IMR-90 (cell line): ENCODE measurements around the gene ATP4A. TPM values are rescaled to one million over a fixed set of nuclear protein-coding genes. Genes with fewer than 3 reads are reported as not detected.

Experiments
- ATAC-seq: fragments of 200-7000 bp; cut with Tn5 transposase; 2 replicates; pipeline ENCODE4 v1.9.1; 2020; ENCODE audit warnings: low read depth, mild to moderate bottlenecking, moderate library complexity
- BruUV-seq: library from RNA; stranded (reverse); fragments of 400-500 nt; replicated peaks from 2 replicates; lab custom pipeline; 2021; lab: Mats Ljungman, UMichigan
- CTCF ChIA-PET: fragments of 300-600 bp; formaldehyde crosslinking; extraction: SDS; loops from one replicate; lab custom pipeline; 2021; ENCODE audit warnings: antibody characterized with exemption; lab: Yijun Ruan, JAX
- POLR2A ChIA-PET: fragments of 300-600 bp; sonication (Branson Sonifier 250); formaldehyde crosslinking; loops from one replicate; lab custom pipeline; 2022; ENCODE audit warnings: antibody characterized with exemption; ENCODE audit not compliant: unreplicated experiment; lab: Charles Lee
- DNase-seq: peaks from one replicate; pipeline ENCODE4 v3.0.0; 2013
- H2AFZ ChIP-seq: replicated peaks from 2 replicates; pipeline ENCODE3; 2013; ENCODE audit warnings: low read length, mild to moderate bottlenecking; ENCODE audit not compliant: poor library complexity
- H2AK5ac ChIP-seq: 2 replicates; pipeline ENCODE4 v1.6.1; 2013; ENCODE audit warnings: low read depth, low read length, inconsistent platforms
- H2AK9ac ChIP-seq: replicated peaks from 2 replicates; pipeline ENCODE3; 2013; ENCODE audit warnings: mild to moderate bottlenecking, low read depth, low read length, moderate library complexity; ENCODE audit not compliant: poor library complexity
- H2BK120ac ChIP-seq: 2 replicates; pipeline ENCODE4 v1.6.1; 2013; ENCODE audit warnings: low read depth, low read length, inconsistent platforms
- H2BK15ac ChIP-seq: 3 replicates; pipeline ENCODE4 v1.6.1; 2013; ENCODE audit warnings: low read depth, low read length, inconsistent platforms
- H2BK20ac ChIP-seq: 2 replicates; pipeline ENCODE4 v1.6.1; 2013; ENCODE audit warnings: low read depth, mild to moderate bottlenecking, inconsistent platforms, low read length, moderate library complexity
- H2BK5ac ChIP-seq: 2 replicates; pipeline ENCODE4 v1.6.1; 2013; ENCODE audit warnings: mild to moderate bottlenecking, low read depth, low read length, inconsistent platforms; ENCODE audit not compliant: poor library complexity, severe bottlenecking
- H3K14ac ChIP-seq: replicated peaks from 2 replicates; pipeline ENCODE4 v1.6.1; 2013; ENCODE audit warnings: low read depth, low read length, inconsistent platforms
- H3K18ac ChIP-seq: 2 replicates; pipeline ENCODE4 v1.6.1; 2013; ENCODE audit warnings: low read depth, low read length, control low read depth
- H3K23ac ChIP-seq: 2 replicates; pipeline ENCODE4 v1.6.1; 2013; ENCODE audit warnings: low read depth, low read length, inconsistent platforms
- H3K27ac ChIP-seq: 2 replicates; pipeline ENCODE4 v1.5.1; 2013; ENCODE audit warnings: mild to moderate bottlenecking, control low read depth, low read length; ENCODE audit not compliant: insufficient read depth
- H3K27me3 ChIP-seq: 2 replicates; pipeline ENCODE4 v1.6.1; 2013; ENCODE audit warnings: low read length; ENCODE audit not compliant: control insufficient read depth, insufficient read depth
- H3K36me3 ChIP-seq: 2 replicates; pipeline ENCODE4 v1.6.1; 2013; ENCODE audit warnings: low read length, mixed read lengths; ENCODE audit not compliant: control insufficient read depth, insufficient read depth
- H3K4ac ChIP-seq: 2 replicates; pipeline ENCODE4 v1.6.1; 2013; ENCODE audit warnings: low read depth, low read length, inconsistent platforms
- H3K4me1 ChIP-seq: 2 replicates; pipeline ENCODE4 v1.6.1; 2013; ENCODE audit warnings: low read length, mixed read lengths; ENCODE audit not compliant: control insufficient read depth, insufficient read depth
- H3K4me2 ChIP-seq: 2 replicates; pipeline ENCODE4 v1.6.1; 2013; ENCODE audit warnings: low read depth, mild to moderate bottlenecking, control low read depth, low read length, moderate library complexity
- H3K4me3 ChIP-seq: 2 replicates; pipeline ENCODE4 v1.5.1; 2013; ENCODE audit warnings: low read depth, mild to moderate bottlenecking, control low read depth, low read length, moderate library complexity; ENCODE audit not compliant: insufficient read depth
- H3K56ac ChIP-seq: 2 replicates; pipeline ENCODE4 v1.6.1; 2013; ENCODE audit warnings: low read length, inconsistent platforms; ENCODE audit not compliant: insufficient read depth; ENCODE audit errors: extremely low read depth
- H3K79me1 ChIP-seq, 2 experiments: 2 replicates each; pipeline ENCODE4 v1.6.1; 2013; ENCODE audit warnings: low read length in 2 of 2, inconsistent platforms in 1 of 2, low read depth in 1 of 2
- H3K9ac ChIP-seq: 2 replicates; pipeline ENCODE4 v1.6.1; 2013; ENCODE audit warnings: low read depth, low read length, control low read depth
- H3K9me1 ChIP-seq: 2 replicates; pipeline ENCODE4 v1.6.1; 2013; ENCODE audit warnings: low read length, inconsistent platforms; ENCODE audit not compliant: insufficient read depth
- H3K9me3 ChIP-seq: 2 replicates; pipeline ENCODE4 v1.6.1; 2013; ENCODE audit warnings: low read length; ENCODE audit not compliant: control insufficient read depth, insufficient read depth
- H4K20me1 ChIP-seq: 2 replicates; pipeline ENCODE4 v1.6.1; 2013; ENCODE audit warnings: low read length, inconsistent platforms; ENCODE audit not compliant: insufficient read depth
- H4K5ac ChIP-seq: 2 replicates; pipeline ENCODE4 v1.6.1; 2013; ENCODE audit warnings: mild to moderate bottlenecking, low read depth, low read length, control low read depth
- H4K8ac ChIP-seq, 2 experiments: 2 replicates each; pipeline ENCODE4 v1.6.1; 2013; ENCODE audit warnings: low read depth in 2 of 2, low read length in 2 of 2, control low read depth in 1 of 2, inconsistent platforms in 1 of 2
- H4K91ac ChIP-seq: 2 replicates; pipeline ENCODE4 v1.6.1; 2013; ENCODE audit warnings: low read depth, low read length, inconsistent platforms; ENCODE audit not compliant: insufficient read depth
- BHLHE40 ChIP-seq: fragments of 150-350 bp; IDR thresholded peaks from 2 replicates; pipeline ENCODE4 v1.6.1; 2016; ENCODE audit warnings: mild to moderate bottlenecking, low read depth, low read length
- CEBPB ChIP-seq: IDR thresholded peaks from 2 replicates; pipeline ENCODE4 v1.6.1; 2012; ENCODE audit warnings: low read depth, low read length, improper control_type of control experiment
- FOS ChIP-seq: fragments of 150-350 bp; IDR thresholded peaks from 2 replicates; pipeline ENCODE4 v1.6.1; 2016; ENCODE audit warnings: low read depth, low read length
- MAFK ChIP-seq: IDR thresholded peaks from 2 replicates; pipeline ENCODE4 v1.6.1; 2012; ENCODE audit warnings: low read depth, low read length, improper control_type of control experiment
- MAZ ChIP-seq: IDR thresholded peaks from 2 replicates; pipeline ENCODE4 v1.6.1; 2012; ENCODE audit warnings: low read depth, mild to moderate bottlenecking, low read length, improper control_type of control experiment, moderate library complexity, borderline replicate concordance
- MXI1 ChIP-seq: IDR thresholded peaks from 2 replicates; pipeline ENCODE4 v1.6.1; 2012; ENCODE audit warnings: low read depth, mild to moderate bottlenecking, low read length, moderate library complexity, borderline replicate concordance
- NFE2L2 ChIP-seq: fragments of 150-350 bp; IDR thresholded peaks from 2 replicates; pipeline ENCODE4 v1.6.1; 2016; ENCODE audit warnings: low read depth, mild to moderate bottlenecking, low read length
- RAD21 ChIP-seq: IDR thresholded peaks from 2 replicates; pipeline ENCODE4 v1.6.1; 2012; ENCODE audit warnings: low read length, improper control_type of control experiment
- RCOR1 ChIP-seq: IDR thresholded peaks from 2 replicates; pipeline ENCODE4 v1.6.1; 2012; ENCODE audit warnings: mild to moderate bottlenecking, low read length, improper control_type of control experiment; ENCODE audit not compliant: insufficient replicate concordance
- RFX5 ChIP-seq: IDR thresholded peaks from 2 replicates; pipeline ENCODE4 v1.8.0; 2012; ENCODE audit warnings: low read depth, mild to moderate bottlenecking, low read length, moderate library complexity
- SMC3 ChIP-seq: fragments of 150-350 bp; IDR thresholded peaks from 2 replicates; pipeline ENCODE4 v1.6.1; 2016; ENCODE audit warnings: low read depth, mild to moderate bottlenecking, antibody characterized with exemption, low read length, moderate library complexity
- WGBS, 2 experiments: methylation state at CpG; one replicate each; pipeline versions ENCODE4 v1.1.5 to v1.1.7; 2013; ENCODE audit warnings: missing lambda C conversion rate in 2 of 2; ENCODE audit not compliant: insufficient read length in 1 of 2; ENCODE audit errors: extremely low coverage in 2 of 2; 5-methylcytosine and 5-hydroxymethylcytosine counted together
- dilution Hi-C: fragments of 300-500 bp; cut with HindIII; formaldehyde crosslinking; loops from one replicate; pipeline ENCODE4 v1.14.3; 2018; ENCODE audit warnings: low sequenced_read_pairs; ENCODE audit not compliant: unreplicated experiment
- in situ Hi-C: fragments of 300-500 bp; cut with MboI; formaldehyde crosslinking; loops from 3 replicates; pipeline ENCODE4 v1.14.3; 2019; ENCODE audit warnings: low sequenced_read_pairs, inconsistent platforms, mixed read lengths
- intact Hi-C: fragments of 100-400 bp; cut with micrococcal nuclease; formaldehyde crosslinking; loops from 2 replicates; pipeline ENCODE4 v1.10.0; 2022
- polyA plus RNA-seq, 3 experiments: library from polyadenylated mRNA; depleted of rRNA; stranded (reverse); fragments of >200 nt; gene quantifications; 2 replicates each; pipeline ENCODE4 v1.2.3, GENCODE V29; 2012; ENCODE audit warnings: low replicate concordance in 1 of 3
- total RNA-seq: library from RNA; depleted of rRNA; stranded (reverse); fragments of >200 nt; gene quantifications from 2 replicates; pipeline ENCODE4 v1.2.3, GENCODE V29; 2012
- TF ChIP-seq, protein P1 (sequence below): conservative IDR thresholded peaks from 2 replicates; pipeline ENCODE4 v1.5.1; 2012; ENCODE audit warnings: mild to moderate bottlenecking, low read depth, low read length, improper control_type of control experiment

The ATP4A gene
- total and polyA plus RNA-seq, 2 of the 4 experiments (the other 2 are of a cell fraction), result not detected

DNA sequence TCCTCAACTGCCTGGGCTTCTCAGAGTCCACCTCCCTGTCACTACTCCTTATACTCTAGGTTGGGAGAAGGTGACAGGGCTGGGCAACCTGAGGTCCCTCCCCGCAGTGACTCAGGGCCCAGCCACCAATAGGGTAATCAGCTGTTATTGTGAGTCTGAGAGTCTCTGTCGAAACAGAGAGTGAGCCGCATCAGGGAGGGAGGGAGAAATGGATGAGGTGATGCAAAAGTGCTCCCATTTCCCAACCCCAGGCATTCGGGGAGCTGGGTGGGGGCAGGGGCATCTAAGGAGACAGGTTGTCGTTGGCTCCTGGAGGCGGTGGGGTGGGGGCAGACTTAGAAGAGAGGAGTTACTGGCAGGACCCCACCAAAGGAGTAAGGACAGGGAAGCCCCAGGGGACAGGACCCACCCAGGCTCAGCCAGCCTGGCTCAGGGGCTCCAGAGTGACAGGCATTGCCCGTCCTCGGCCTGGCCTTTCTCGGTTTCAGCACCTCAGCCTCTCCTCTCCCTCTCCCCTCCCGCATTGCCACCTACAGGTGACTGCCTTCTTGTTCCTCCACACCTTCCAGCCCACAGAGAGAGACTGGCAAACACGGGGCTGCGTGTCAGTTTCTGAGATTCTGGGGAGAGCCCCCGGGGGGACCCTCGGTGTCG, 49.7 kb downstream of the ATP4A start, which contains the start of gene DMKN:
TSS of gene DMKN (minus strand) at position 22 of the 654 bp plus-strand sequence. CDS start 174 bp downstream, outside the sequence.
- no TSS peak for BruUV-seq
- Histone ChIP-seq H3K9me3 (no peaks in the 10 kb centered on the region), H2BK120ac (peak within 1 kb of the TSS; percentile 45; the same call in 1 of the 2 replicates), H4K20me1 (no peaks in the 10 kb centered on the region), H3K27me3 (peaks cover 38% of the 10 kb centered on the region), H2BK20ac (no peak within 1 kb of the TSS), H4K91ac (no peak within 1 kb of the TSS; the same call in 1 of the 2 replicates), H4K5ac (no peak within 1 kb of the TSS; the same call in 1 of the 2 replicates), H2AK9ac (peak within 1 kb of the TSS; percentile 50), H2BK15ac (no peak within 1 kb of the TSS; the same call in 2 of the 3 replicates), H3K23ac (no peak within 1 kb of the TSS), H4K8ac (peak within 1 kb of the TSS in 1 of 2 experiments; percentile 26; a peak in 1 of 4 replicates), H3K14ac (no peak within 1 kb of the TSS), H3K9ac (no peak within 1 kb of the TSS), H3K9me1 (peaks cover 9% of the 10 kb centered on the region), H3K36me3 (no peaks in the 10 kb centered on the region), H3K4me3 (no peak within 1 kb of the TSS), H3K18ac (no peak within 1 kb of the TSS), H3K4me2 (no peak within 1 kb of the TSS), H2AK5ac (0 out of 2 replicates have a peak within 1 kb of the TSS, but pooled peaks have one; percentile 7), H3K27ac (no peak within 1 kb of the TSS), H2BK5ac (no peak within 1 kb of the TSS), H3K4ac (peak within 1 kb of the TSS; percentile 35; the same call in 1 of the 2 replicates), H3K56ac (no peak within 1 kb of the TSS), H3K79me1 (no peaks in the 10 kb centered on the region), H2AFZ (peak within 1 kb of the TSS; percentile 78), H3K4me1 (peaks cover 10% of the 10 kb centered on the region)
- WGBS, 2 experiments, result 45% methylated on average over 6 of the region's 15 CpGs; no CpG with 5 or more reads in 1 of the 2 experiments
- dilution Hi-C loops, result no loop called here
- intact Hi-C loops, result no loop called here
- POLR2A ChIA-PET, result no interaction called here
- in situ Hi-C loops, result no loop called here
- no peak for TF ChIP-seq RFX5
- peak; percentile 38; the same call in 1 of the 2 replicates for TF ChIP-seq MAZ
- peak; percentile 74 for TF ChIP-seq CEBPB
- TF ChIP-seq, protein P1, sequence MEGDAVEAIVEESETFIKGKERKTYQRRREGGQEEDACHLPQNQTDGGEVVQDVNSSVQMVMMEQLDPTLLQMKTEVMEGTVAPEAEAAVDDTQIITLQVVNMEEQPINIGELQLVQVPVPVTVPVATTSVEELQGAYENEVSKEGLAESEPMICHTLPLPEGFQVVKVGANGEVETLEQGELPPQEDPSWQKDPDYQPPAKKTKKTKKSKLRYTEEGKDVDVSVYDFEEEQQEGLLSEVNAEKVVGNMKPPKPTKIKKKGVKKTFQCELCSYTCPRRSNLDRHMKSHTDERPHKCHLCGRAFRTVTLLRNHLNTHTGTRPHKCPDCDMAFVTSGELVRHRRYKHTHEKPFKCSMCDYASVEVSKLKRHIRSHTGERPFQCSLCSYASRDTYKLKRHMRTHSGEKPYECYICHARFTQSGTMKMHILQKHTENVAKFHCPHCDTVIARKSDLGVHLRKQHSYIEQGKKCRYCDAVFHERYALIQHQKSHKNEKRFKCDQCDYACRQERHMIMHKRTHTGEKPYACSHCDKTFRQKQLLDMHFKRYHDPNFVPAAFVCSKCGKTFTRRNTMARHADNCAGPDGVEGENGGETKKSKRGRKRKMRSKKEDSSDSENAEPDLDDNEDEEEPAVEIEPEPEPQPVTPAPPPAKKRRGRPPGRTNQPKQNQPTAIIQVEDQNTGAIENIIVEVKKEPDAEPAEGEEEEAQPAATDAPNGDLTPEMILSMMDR, result no peak
- TF ChIP-seq NFE2L2, result no peak
- TF ChIP-seq MXI1, result no peak
- TF ChIP-seq MAFK, result no peak
- TF ChIP-seq SMC3, result no peak
- no peak for TF ChIP-seq BHLHE40
- no peak for TF ChIP-seq RAD21
- TF ChIP-seq RCOR1, result no peak
- no peak for TF ChIP-seq FOS
- CTCF ChIA-PET, result no interaction called here
- peak; percentile 58 for DNase-seq
- ATAC-seq, result peak; percentile 43
